ENCODE measurements around the gene NBL1.

The NBL1 gene

GRCh38 chr1:19706136-19706535 lies 62.0 kb downstream of the NBL1 start:
- H3K9ac ChIP-seq (ENCODE audit: low read depth, low read length, poor library complexity), result no peak overlapping the region
- no peak for DNase-seq (ENCODE audit: low spot score)
- H3K4me1 ChIP-seq (ENCODE audit: control insufficient read depth in 2 of 2, insufficient read depth in 1 of 2, low read depth in 1 of 2, low read length in 2 of 2), result peaks cover 2 to 6% of the 10 kb centered on the region in 2 donors
- H2AK5ac ChIP-seq (ENCODE audit: low read depth, low read length), result no peak overlapping the region
- no peak overlapping the region for H3K4me2 ChIP-seq (ENCODE audit: insufficient read depth, low read length, poor library complexity, severe bottlenecking)
- H3K23ac ChIP-seq (ENCODE audit: low read depth, low read length, poor library complexity), result no peak overlapping the region
- H3K36me3 ChIP-seq (replicated peaks in 1 of 2; ENCODE audit: control insufficient read depth in 2 of 2, insufficient read depth in 2 of 2, low read length in 2 of 2), result no peaks in the 10 kb centered on the region
- no CpG with 5 or more reads among the region's 4 CpGs for WGBS, 2 donors (ENCODE audit: extremely low coverage in 2 of 2, insufficient read length in 2 of 2, insufficient replicate concordance in 1 of 2)
- H3K79me1 ChIP-seq (ENCODE audit: low read depth, low read length), result no peaks in the 10 kb centered on the region
- H2BK15ac ChIP-seq (ENCODE audit: low read length), result no peak overlapping the region
- no peak overlapping the region for H4K8ac ChIP-seq (ENCODE audit: low read depth, low read length)
- H3K4ac ChIP-seq (ENCODE audit: low read length), result no peak overlapping the region
- H3K27me3 ChIP-seq (ENCODE audit: control insufficient read depth in 3 of 3, insufficient read depth in 3 of 3, low read depth in 1 of 3, low read length in 3 of 3), result peaks cover 0 to 42% (median 0%) of the 10 kb centered on the region in 3 experiments
- H3K4me3 ChIP-seq (ENCODE audit: low read length in 2 of 2), result no peak overlapping the region
- H2BK5ac ChIP-seq (ENCODE audit: low read length), result no peak overlapping the region
- H2AFZ ChIP-seq (ENCODE audit: low read length), result no peak overlapping the region
- no peak overlapping the region for H4K91ac ChIP-seq (ENCODE audit: low read depth, low read length, poor library complexity)
- H3K18ac ChIP-seq (ENCODE audit: low read length), result no peak overlapping the region
- no peaks in the 10 kb centered on the region for H3K9me3 ChIP-seq (replicated peaks in 1 of 2; ENCODE audit: control insufficient read depth in 2 of 2, insufficient read depth in 1 of 2, low read depth in 1 of 2, low read length in 2 of 2)
- no peak overlapping the region for H2BK12ac ChIP-seq (ENCODE audit: low read length)
- no peak overlapping the region for H3K14ac ChIP-seq (ENCODE audit: low read length)
- H2BK120ac ChIP-seq (ENCODE audit: low read depth, low read length), result no peak overlapping the region
- no peak overlapping the region for H3K27ac ChIP-seq (replicated peaks; ENCODE audit: low read length)

Data from neuronal stem cell (in vitro differentiated cells).